Neural cell (in vitro differentiated cells): ENCODE data around the gene RAB40C. TPM values are rescaled to one million over a fixed set of nuclear protein-coding genes. Genes with fewer than 3 reads are reported as not detected.

ENCODE experiments used
- H2AFZ ChIP-seq: fragments of 200-600, 300-800 bp; sonication (generic), shearing (Covaris generic); 2 replicates; pipeline ENCODE4 v1.6.0; 2014; ENCODE audit warnings: low read depth, mild to moderate bottlenecking, antibody characterized with exemption, low read length, moderate library complexity
- H3F3A ChIP-seq: fragments of 200-600 bp; shearing (Covaris generic); 2 replicates; pipeline ENCODE4 v1.6.1; 2016; ENCODE audit warnings: mild to moderate bottlenecking, moderate library complexity, mixed read lengths, antibody characterized with exemption, low read length; ENCODE audit not compliant: insufficient read depth, poor library complexity, severe bottlenecking
- H3K27ac ChIP-seq: fragments of 200-600, 300-800 bp; sonication (generic), shearing (Covaris generic); 2 replicates; pipeline ENCODE4 v1.5.1; 2014; ENCODE audit warnings: mild to moderate bottlenecking, low read length, moderate library complexity
- H3K27me3 ChIP-seq: fragments of 300-800, 200-600 bp; sonication (generic), shearing (Covaris generic); 2 replicates; pipeline ENCODE4 v1.6.0; 2014; ENCODE audit warnings: mild to moderate bottlenecking, low read depth, low read length, moderate library complexity; ENCODE audit not compliant: insufficient read depth
- H3K36me3 ChIP-seq: fragments of 300-800, 200-600 bp; sonication (generic), shearing (Covaris generic); 2 replicates; pipeline ENCODE4 v1.5.1; 2014; ENCODE audit warnings: mild to moderate bottlenecking, antibody characterized with exemption, low read length, moderate library complexity; ENCODE audit not compliant: insufficient read depth
- H3K4me2 ChIP-seq: fragments of 300-800, 200-600 bp; sonication (generic), shearing (Covaris generic); 2 replicates; pipeline ENCODE4 v1.6.0; 2014; ENCODE audit warnings: mild to moderate bottlenecking, low read length
- H3K4me3 ChIP-seq: fragments of 300-800, 200-600 bp; sonication (generic), shearing (Covaris generic); 2 replicates; pipeline ENCODE4 v1.5.1; 2014; ENCODE audit warnings: mild to moderate bottlenecking, low read length, moderate library complexity
- H3K79me2 ChIP-seq: fragments of 200-600 bp; shearing (Covaris generic); replicated peaks from 2 replicates; pipeline ENCODE4 v1.6.0; 2014; ENCODE audit warnings: mild to moderate bottlenecking, low read length, moderate library complexity; ENCODE audit not compliant: insufficient read depth
- H3K9ac ChIP-seq: fragments of 300-800, 200-600 bp; sonication (generic), shearing (Covaris generic); 2 replicates; pipeline ENCODE4 v1.6.1; 2016; ENCODE audit warnings: mild to moderate bottlenecking, low read length, mixed read lengths
- H3K9me2 ChIP-seq: fragments of 200-600 bp; shearing (Covaris generic); 2 replicates; pipeline ENCODE4 v1.6.1; 2016; ENCODE audit warnings: mild to moderate bottlenecking, low read length, mixed read lengths; ENCODE audit not compliant: insufficient read depth
- H3K9me3 ChIP-seq: fragments of 200-600, 300-800 bp; sonication (generic), shearing (Covaris generic); 2 replicates; pipeline ENCODE4 v1.6.1; 2016; ENCODE audit warnings: mild to moderate bottlenecking, mixed run types, low read length, moderate library complexity, mixed read lengths
- H4K20me1 ChIP-seq: fragments of 200-600 bp; shearing (Covaris generic); 2 replicates; pipeline ENCODE4 v1.6.1; 2016; ENCODE audit warnings: mild to moderate bottlenecking, mixed run types; ENCODE audit not compliant: insufficient read depth
- CTCF ChIP-seq: fragments of 450-650 bp; IDR thresholded peaks from 2 replicates; pipeline ENCODE4 v1.5.1; 2014; ENCODE audit warnings: antibody characterized with exemption, mild to moderate bottlenecking, moderate library complexity; ENCODE audit not compliant: poor library complexity, severe bottlenecking
- EP300 ChIP-seq: fragments of 450-650 bp; conservative IDR thresholded peaks from 2 replicates; pipeline ENCODE4 v1.6.1; 2014; ENCODE audit warnings: antibody characterized with exemption, mild to moderate bottlenecking, moderate library complexity; ENCODE audit not compliant: poor library complexity, severe bottlenecking
- EZH2 ChIP-seq: fragments of 200-600, 300-800 bp; shearing (Covaris generic), sonication (generic); IDR thresholded peaks from 2 replicates; pipeline ENCODE4 v1.6.1; 2014; ENCODE audit warnings: antibody characterized with exemption, low read length, borderline replicate concordance, mild to moderate bottlenecking; ENCODE audit not compliant: insufficient read depth, poor library complexity, severe bottlenecking
- MXI1 ChIP-seq: fragments of 450-650 bp; conservative IDR thresholded peaks from 2 replicates; pipeline ENCODE4 v1.6.1; 2014; ENCODE audit warnings: antibody characterized with exemption, mild to moderate bottlenecking; ENCODE audit not compliant: poor library complexity, severe bottlenecking
- POLR2AphosphoS5 ChIP-seq: IDR thresholded peaks from 2 replicates; pipeline ENCODE4 v1.6.1; 2012
- RAD21 ChIP-seq: fragments of 450-650 bp; conservative IDR thresholded peaks from 2 replicates; pipeline ENCODE4 v1.6.1; 2014; ENCODE audit warnings: antibody characterized with exemption, mild to moderate bottlenecking, moderate library complexity
- SMC3 ChIP-seq: fragments of 450-650 bp; conservative IDR thresholded peaks from 2 replicates; pipeline ENCODE4 v1.6.1; 2014; ENCODE audit warnings: antibody characterized with exemption, mild to moderate bottlenecking, moderate library complexity; ENCODE audit not compliant: poor library complexity
- TAF1 ChIP-seq: IDR thresholded peaks from 2 replicates; pipeline ENCODE4 v1.6.1; 2012; ENCODE audit warnings: low read depth
- polyA plus RNA-seq: library from polyadenylated mRNA; depleted of rRNA; stranded (reverse); fragments of >200 nt; gene quantifications from 2 replicates; pipeline ENCODE4 v1.2.3, GENCODE V29; 2014
- TF ChIP-seq, protein P1 (sequence below): IDR thresholded peaks from 2 replicates; pipeline ENCODE4 v1.6.1; 2012; ENCODE audit warnings: borderline replicate concordance

RAB40C gene
- polyA plus RNA-seq, 1 donor from 2014 or later = 40.7 TPM

GRCh38 chr16:583470-583814, 6.4 kb upstream of the RAB40C start:
- TF ChIP-seq CTCF (no peak), MXI1 (no peak), SMC3 (no peak), TAF1 (no peak), EZH2 (no peak), RAD21 (no peak), POLR2AphosphoS5 (no peak), EP300 (no peak)
- TF ChIP-seq, protein P1, sequence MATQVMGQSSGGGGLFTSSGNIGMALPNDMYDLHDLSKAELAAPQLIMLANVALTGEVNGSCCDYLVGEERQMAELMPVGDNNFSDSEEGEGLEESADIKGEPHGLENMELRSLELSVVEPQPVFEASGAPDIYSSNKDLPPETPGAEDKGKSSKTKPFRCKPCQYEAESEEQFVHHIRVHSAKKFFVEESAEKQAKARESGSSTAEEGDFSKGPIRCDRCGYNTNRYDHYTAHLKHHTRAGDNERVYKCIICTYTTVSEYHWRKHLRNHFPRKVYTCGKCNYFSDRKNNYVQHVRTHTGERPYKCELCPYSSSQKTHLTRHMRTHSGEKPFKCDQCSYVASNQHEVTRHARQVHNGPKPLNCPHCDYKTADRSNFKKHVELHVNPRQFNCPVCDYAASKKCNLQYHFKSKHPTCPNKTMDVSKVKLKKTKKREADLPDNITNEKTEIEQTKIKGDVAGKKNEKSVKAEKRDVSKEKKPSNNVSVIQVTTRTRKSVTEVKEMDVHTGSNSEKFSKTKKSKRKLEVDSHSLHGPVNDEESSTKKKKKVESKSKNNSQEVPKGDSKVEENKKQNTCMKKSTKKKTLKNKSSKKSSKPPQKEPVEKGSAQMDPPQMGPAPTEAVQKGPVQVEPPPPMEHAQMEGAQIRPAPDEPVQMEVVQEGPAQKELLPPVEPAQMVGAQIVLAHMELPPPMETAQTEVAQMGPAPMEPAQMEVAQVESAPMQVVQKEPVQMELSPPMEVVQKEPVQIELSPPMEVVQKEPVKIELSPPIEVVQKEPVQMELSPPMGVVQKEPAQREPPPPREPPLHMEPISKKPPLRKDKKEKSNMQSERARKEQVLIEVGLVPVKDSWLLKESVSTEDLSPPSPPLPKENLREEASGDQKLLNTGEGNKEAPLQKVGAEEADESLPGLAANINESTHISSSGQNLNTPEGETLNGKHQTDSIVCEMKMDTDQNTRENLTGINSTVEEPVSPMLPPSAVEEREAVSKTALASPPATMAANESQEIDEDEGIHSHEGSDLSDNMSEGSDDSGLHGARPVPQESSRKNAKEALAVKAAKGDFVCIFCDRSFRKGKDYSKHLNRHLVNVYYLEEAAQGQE = no peak
- Histone ChIP-seq H3K9me3 (no peaks in the 10 kb centered on the region), H2AFZ (no peak overlapping the region), H3K27ac (no peak overlapping the region), H3K27me3 (no peaks in the 10 kb centered on the region), H3K4me3 (no peak overlapping the region), H3K36me3 (no peaks in the 10 kb centered on the region), H3K9ac (no peak overlapping the region), H3F3A (no peaks in the 10 kb centered on the region), H3K79me2 (no peaks in the 10 kb centered on the region), H3K9me2 (no peaks in the 10 kb centered on the region), H4K20me1 (no peaks in the 10 kb centered on the region), H3K4me2 (no peak overlapping the region)

GRCh38 chr16:583815-584591, 5.9 kb upstream of the RAB40C start:
- TF ChIP-seq, protein P1 = no peak
- TF ChIP-seq TAF1 = no peak
- TF ChIP-seq EZH2 = no peak
- no peak for TF ChIP-seq MXI1
- no peak for TF ChIP-seq EP300
- no peak for TF ChIP-seq POLR2AphosphoS5
- Histone ChIP-seq H3K36me3 (no peaks in the 10 kb centered on the region), H3K9me2 (no peaks in the 10 kb centered on the region), H3K27ac (no peak overlapping the region), H3K4me3 (no peak overlapping the region), H3K4me2 (no peak overlapping the region), H3K9ac (no peak overlapping the region), H3K9me3 (no peaks in the 10 kb centered on the region), H3K79me2 (no peaks in the 10 kb centered on the region), H3F3A (no peaks in the 10 kb centered on the region), H4K20me1 (no peaks in the 10 kb centered on the region), H2AFZ (no peak overlapping the region), H3K27me3 (no peaks in the 10 kb centered on the region)
